Lower lobe of right lung (tissue), 2 donors: ENCODE measurements around the gene S100A14. TPM values are rescaled to one million over a fixed set of nuclear protein-coding genes. Genes with fewer than 3 reads are reported as not detected.
A peak's percentile ranks its signal among the peaks of the same experiment; 100 is the strongest.

Experiments used
- ATAC-seq, 2 donors: fragments of 200-7000 bp; cut with Tn5 transposase; one replicate each; pipeline ENCODE4 v1.9.1; 2020 to 2022; ENCODE audit warnings: mild to moderate bottlenecking in 2 of 2, moderate library complexity in 2 of 2
- DNase-seq: peaks from one replicate; pipeline ENCODE4 v3.0.0-alpha.2; 2020
- H3K27ac ChIP-seq: fragments of 200-600 bp; one replicate; pipeline ENCODE4 v1.8.0; 2022
- H3K27me3 ChIP-seq: fragments of 200-600 bp; one replicate; pipeline ENCODE4 v1.8.0; 2022; ENCODE audit warnings: low read depth
- H3K36me3 ChIP-seq: fragments of 200-600 bp; one replicate; pipeline ENCODE4 v1.8.0; 2022; ENCODE audit warnings: mild to moderate bottlenecking
- H3K4me1 ChIP-seq: fragments of 200-600 bp; one replicate; pipeline ENCODE4 v1.8.0; 2022
- H3K4me3 ChIP-seq: fragments of 200-600 bp; one replicate; pipeline ENCODE4 v1.8.0; 2022; ENCODE audit warnings: mild to moderate bottlenecking
- H3K9me3 ChIP-seq: fragments of 200-600 bp; one replicate; pipeline ENCODE4 v1.8.0; 2022
- intact Hi-C: fragments of 100-400 bp; cut with DNase I; formaldehyde crosslinking; loops from one replicate; pipeline ENCODE4 v1.11.0; 2022
- total RNA-seq: library from RNA; stranded (reverse); fragmentation: NEBNext Ultra II Directional; extraction: Animal tissue kit (Norgen Biotek cat#: 25700); gene quantifications from one replicate; pipeline ENCODE4 v1.2.1, GENCODE V29; 2021
- TF ChIP-seq, protein P1 (sequence below): fragments of 200-600 bp; IDR thresholded peaks from one replicate; pipeline ENCODE4 v1.8.0; 2022; ENCODE audit warnings: antibody characterized with exemption, mild to moderate bottlenecking
- donor health status: DM: no; HTN: yes; CAD: no; lungs with severe emphysema.

Gene S100A14
- total RNA-seq, 1 donor from 2014 or later, result 138 TPM

DNA sequence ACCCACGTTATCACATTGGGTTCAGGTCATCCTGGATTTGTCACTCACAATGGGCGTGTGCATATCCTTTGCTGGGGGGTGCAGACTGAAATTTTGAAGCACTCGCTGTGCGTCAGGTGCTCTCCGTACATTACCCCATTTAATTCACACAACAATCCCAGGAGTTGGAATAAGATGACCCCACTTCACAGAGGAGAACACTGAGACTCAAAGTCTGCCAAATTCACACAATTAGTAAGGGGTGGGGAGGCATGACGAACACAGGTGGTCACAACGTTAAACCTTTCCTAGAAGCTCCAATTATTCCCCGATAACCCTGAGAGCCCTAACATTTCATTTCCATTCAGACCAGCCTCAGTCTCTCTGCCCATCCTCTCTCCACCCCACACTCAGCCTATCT, 46.7 kb downstream of the S100A14 start:
- Histone ChIP-seq H3K4me1 (peaks cover 60% of the 10 kb centered on the region), H3K4me3 (no peak overlapping the region), H3K27me3 (no peaks in the 10 kb centered on the region), H3K36me3 (no peaks in the 10 kb centered on the region), H3K9me3 (no peaks in the 10 kb centered on the region), H3K27ac (no peak overlapping the region)
- TF ChIP-seq, protein P1, sequence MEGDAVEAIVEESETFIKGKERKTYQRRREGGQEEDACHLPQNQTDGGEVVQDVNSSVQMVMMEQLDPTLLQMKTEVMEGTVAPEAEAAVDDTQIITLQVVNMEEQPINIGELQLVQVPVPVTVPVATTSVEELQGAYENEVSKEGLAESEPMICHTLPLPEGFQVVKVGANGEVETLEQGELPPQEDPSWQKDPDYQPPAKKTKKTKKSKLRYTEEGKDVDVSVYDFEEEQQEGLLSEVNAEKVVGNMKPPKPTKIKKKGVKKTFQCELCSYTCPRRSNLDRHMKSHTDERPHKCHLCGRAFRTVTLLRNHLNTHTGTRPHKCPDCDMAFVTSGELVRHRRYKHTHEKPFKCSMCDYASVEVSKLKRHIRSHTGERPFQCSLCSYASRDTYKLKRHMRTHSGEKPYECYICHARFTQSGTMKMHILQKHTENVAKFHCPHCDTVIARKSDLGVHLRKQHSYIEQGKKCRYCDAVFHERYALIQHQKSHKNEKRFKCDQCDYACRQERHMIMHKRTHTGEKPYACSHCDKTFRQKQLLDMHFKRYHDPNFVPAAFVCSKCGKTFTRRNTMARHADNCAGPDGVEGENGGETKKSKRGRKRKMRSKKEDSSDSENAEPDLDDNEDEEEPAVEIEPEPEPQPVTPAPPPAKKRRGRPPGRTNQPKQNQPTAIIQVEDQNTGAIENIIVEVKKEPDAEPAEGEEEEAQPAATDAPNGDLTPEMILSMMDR, result no peak
- intact Hi-C loops, result loop anchor here (5.0 to 10.0 kb wide), 2 partner anchors 37 to 55 kb away; no protein-coding TSS in a partner anchor
- ATAC-seq (no peak), DNase-seq (no peak)

DNA sequence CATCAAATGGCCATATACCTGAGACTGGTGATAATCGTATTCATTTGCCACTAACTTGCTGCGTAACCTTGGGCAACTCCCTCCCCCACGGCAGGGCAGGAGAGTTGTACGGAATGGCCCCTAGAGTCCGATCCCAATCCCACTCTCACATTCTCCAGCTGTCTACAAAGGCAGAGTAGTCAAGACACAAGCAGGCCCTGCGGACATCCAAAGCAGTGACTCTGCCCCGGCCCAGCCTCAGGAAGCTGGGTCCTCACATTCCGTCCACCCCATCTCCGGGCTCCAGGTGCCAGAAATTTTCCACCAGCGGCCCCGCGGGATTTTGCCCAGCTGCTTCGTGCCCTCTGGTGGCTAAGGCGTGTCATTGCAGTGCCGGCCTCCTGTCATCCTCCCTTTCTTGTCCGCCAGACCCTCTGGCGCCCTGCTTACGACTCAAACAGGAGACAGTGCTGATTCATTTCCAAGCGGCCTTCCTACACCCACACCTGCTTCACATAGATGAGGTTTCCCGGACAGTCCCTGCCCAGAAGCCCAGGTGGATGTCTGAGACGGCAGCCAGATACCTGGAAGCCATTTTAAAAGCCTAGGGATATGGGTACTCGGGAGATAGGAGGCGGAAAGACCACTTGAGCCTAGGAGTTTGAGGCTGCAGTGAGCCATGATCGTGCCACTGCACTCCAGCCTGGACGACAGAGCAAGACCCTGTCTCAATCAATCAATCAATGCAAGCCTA, 47.6 kb downstream of the S100A14 start:
- no peaks in the 10 kb centered on the region for H3K36me3 ChIP-seq
- peak; percentile 30 to 55 for ATAC-seq
- peak overlapping the region; percentile 94 for H3K27ac ChIP-seq
- peak; percentile 93 for DNase-seq
- H3K27me3 ChIP-seq, result no peaks in the 10 kb centered on the region
- H3K4me1 ChIP-seq, result peaks cover 56% of the 10 kb centered on the region
- peak overlapping the region; percentile 35 for H3K4me3 ChIP-seq
- intact Hi-C loops, result loop anchor here (5.0 to 10.0 kb wide), 2 partner anchors 36 to 54 kb away; no protein-coding TSS in a partner anchor
- TF ChIP-seq, protein P1, result peak; percentile 99
- H3K9me3 ChIP-seq, result no peaks in the 10 kb centered on the region

GRCh38 chr1:153567621-153568366, 48.3 kb downstream of the S100A14 start:
- H3K27ac ChIP-seq, result peak overlapping the region; percentile 94
- no peaks in the 10 kb centered on the region for H3K36me3 ChIP-seq
- ATAC-seq (peak in 1 of 2 donors; percentile 5), DNase-seq (no peak)
- H3K27me3 ChIP-seq, result no peaks in the 10 kb centered on the region
- H3K9me3 ChIP-seq, result no peaks in the 10 kb centered on the region
- TF ChIP-seq, protein P1, result no peak
- intact Hi-C loops, result loop anchor here (5.0 to 10.0 kb wide), 2 partner anchors 35 to 53 kb away; no protein-coding TSS in a partner anchor
- peak overlapping the region; percentile 35 for H3K4me3 ChIP-seq
- peaks cover 48% of the 10 kb centered on the region for H3K4me1 ChIP-seq

DNA sequence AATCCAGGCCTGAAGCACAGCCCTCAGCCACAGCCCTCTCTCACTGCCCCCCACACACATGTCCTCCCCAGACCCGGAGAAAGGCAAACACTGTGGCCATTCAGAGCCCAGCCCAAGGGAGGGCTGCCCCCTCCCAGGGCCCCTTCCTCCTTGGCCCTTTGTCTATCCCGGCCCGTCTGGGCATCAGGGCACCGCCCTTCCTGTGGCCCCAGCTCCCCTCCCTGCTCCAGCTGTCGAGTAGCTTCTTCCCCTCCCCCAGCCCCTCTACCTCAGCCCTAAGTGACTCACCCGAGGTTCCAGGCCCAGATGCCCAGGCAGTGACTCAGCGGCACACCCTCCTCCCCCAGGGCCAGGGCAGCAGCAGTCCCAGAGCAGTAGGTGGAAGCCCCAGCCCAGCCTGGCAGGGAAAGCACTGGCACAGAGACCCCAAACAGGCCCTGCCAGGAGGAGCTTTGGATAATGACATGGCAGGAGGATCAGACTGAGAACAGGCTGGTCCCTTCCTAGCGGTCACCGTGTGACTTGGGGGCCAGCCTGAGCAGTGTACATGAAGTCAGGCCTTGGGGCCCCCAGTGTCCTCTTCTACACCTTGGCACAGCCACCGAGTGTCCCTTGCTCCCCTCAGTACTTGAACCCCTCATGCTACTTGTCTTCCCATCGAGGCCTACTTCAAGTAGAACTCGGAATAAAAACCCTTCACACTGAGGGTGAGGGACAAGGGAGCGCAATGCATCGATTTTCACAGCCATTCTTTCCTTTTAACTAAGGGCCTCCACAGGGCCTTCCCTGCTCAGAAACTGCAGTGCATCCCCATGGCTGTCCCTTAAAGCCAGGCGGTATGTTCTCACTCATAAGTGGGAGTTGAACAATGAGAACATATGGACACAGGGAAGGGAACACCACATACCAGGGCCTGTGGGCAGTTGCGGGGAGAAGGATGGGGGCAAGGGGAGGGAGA, 49.4 kb downstream of the S100A14 start:
- Histone ChIP-seq H3K4me3 (peak overlapping the region; percentile 20), H3K4me1 (peaks cover 42% of the 10 kb centered on the region), H3K27ac (peak overlapping the region; percentile 94), H3K9me3 (no peaks in the 10 kb centered on the region), H3K36me3 (no peaks in the 10 kb centered on the region), H3K27me3 (no peaks in the 10 kb centered on the region)
- ATAC-seq (peak; percentile 92 to 96), DNase-seq (peak; percentile 98)
- intact Hi-C loops, result loop anchor here (5.0 to 10.0 kb wide), 2 partner anchors 34 to 52 kb away; no protein-coding TSS in a partner anchor
- TF ChIP-seq, protein P1, result no peak
